Activated CD4-positive, alpha-beta T cell treated with anti-CD3 and anti-CD28 coated beads for 1 hour (primary cell): ENCODE results near the gene JUNB.
"Not testable (repeated sequence)": the region's sequence is repeated elsewhere in the genome, so short reads cannot be mapped to it uniquely, and the experiment has no call there.

Source experiments
- DNase-seq: peaks from one replicate; pipeline ENCODE4 v3.0.0-alpha.2; 2020

JUNB gene

GRCh38 chr19:12789904-12790619 is 1.2 kb upstream of the JUNB start:
- DNase-seq, result peak; percentile 82

- DNase-seq, result no peak
Measured at GRCh38 chr19:12790628-12791344, 500 bp upstream of the JUNB start.

GRCh38 chr19:12792051-12792852 is 966 bp downstream of the JUNB start:
- DNase-seq, result peak; percentile 64

GRCh38 chr19:12792853-12793289 is 1.6 kb downstream of the JUNB start:
- DNase-seq, result no peak

- DNase-seq, result peak; percentile 94
Measured at GRCh38 chr19:12793290-12794195, 2.3 kb downstream of the JUNB start.

GRCh38 chr19:12794196-12794941 is 3.1 kb downstream of the JUNB start:
- no peak for DNase-seq

- DNase-seq, result no peak
Measured at GRCh38 chr19:12794971-12795381, 3.7 kb downstream of the JUNB start.

- DNase-seq, result peak; percentile 65
Measured at GRCh38 chr19:12796146-12797071, 5.1 kb downstream of the JUNB start.

GRCh38 chr19:12797141-12797587 is 5.9 kb downstream of the JUNB start:
- no peak for DNase-seq

- DNase-seq, result not testable (repeated sequence)
Measured at GRCh38 chr19:12797607-12798006, 6.3 kb downstream of the JUNB start.

- no peak for DNase-seq
Measured at GRCh38 chr19:12799742-12800465, 8.6 kb downstream of the JUNB start.

- no peak for DNase-seq
Measured at GRCh38 chr19:12800466-12800770, 9.1 kb downstream of the JUNB start.

- no peak for DNase-seq
Measured at GRCh38 chr19:12800923-12801465, 9.7 kb downstream of the JUNB start.

- DNase-seq, result peak; percentile 68
Measured at GRCh38 chr19:12801466-12802266, 10.4 kb downstream of the JUNB start, which contains the start of the genes PRDX2 and THSD8. Gene PRDX2, minus strand, starts transcription at chr19:12801800. Its CDS starts 539 bp downstream, at chr19:12801261. Gene THSD8, plus strand, starts transcription at chr19:12802069. Its CDS starts 3 bp downstream, at chr19:12802072.

- no peak for DNase-seq
Measured at GRCh38 chr19:12802267-12803106, 11.2 kb downstream of the JUNB start.

- no peak for DNase-seq
Measured at GRCh38 chr19:12804051-12804450, 12.8 kb downstream of the JUNB start.
